H1 (cell line): ENCODE results near the gene ANXA4. TPM values are rescaled to one million over a fixed set of nuclear protein-coding genes. Genes with fewer than 3 reads are reported as not detected.

ENCODE experiments used
- CREB1 ChIP-seq: IDR thresholded peaks from 2 replicates; pipeline ENCODE4 v1.6.1; 2012; ENCODE audit warnings: inconsistent platforms
- CTBP2 ChIP-seq: IDR thresholded peaks from 2 replicates; pipeline ENCODE4 v1.7.0; 2011; ENCODE audit warnings: borderline replicate concordance, mild to moderate bottlenecking, moderate library complexity, mixed read lengths, low read length; ENCODE audit not compliant: insufficient read depth, insufficient read length
- RFX5 ChIP-seq: IDR thresholded peaks from 2 replicates; pipeline ENCODE4 v1.6.1; 2011; ENCODE audit warnings: low read depth, low read length, improper control_type of control experiment, borderline replicate concordance
- polyA plus RNA-seq, 7 experiments: library from polyadenylated mRNA; depleted of rRNA in 3 of 7; stranded (reverse) in 5 of 7; unstranded in 2 of 7; fragments of >200 nt in 5 of 7; fragments of 200-250 nt in 2 of 7; gene quantifications; 1 replicate in 5 of 7; 2 replicates in 1 of 7; 4 replicates in 1 of 7; pipeline versions ENCODE4 v1.2.1 to v1.2.3, GENCODE V29; 2011 to 2013; ENCODE audit warnings: missing spikeins in 2 of 7, mixed read lengths in 2 of 7
- total RNA-seq: library from RNA; stranded (reverse); fragmentation: NEBNext Ultra II Directional; extraction: Animal tissue kit (Norgen Biotek cat#: 25700); gene quantifications from 2 replicates; pipeline ENCODE4 v1.2.1, GENCODE V29; 2021
- TF ChIP-seq, protein P1 (sequence below): IDR thresholded peaks from 2 replicates; pipeline ENCODE4 v1.6.1; 2012; ENCODE audit warnings: low read length, inconsistent platforms

The ANXA4 gene
- total and polyA plus RNA-seq, 2 of the 8 experiments (the other 6 are each of a cell fraction or from before 2014, with no cell fraction given): 9.4 to 17.6 TPM

- TF ChIP-seq, protein P1, sequence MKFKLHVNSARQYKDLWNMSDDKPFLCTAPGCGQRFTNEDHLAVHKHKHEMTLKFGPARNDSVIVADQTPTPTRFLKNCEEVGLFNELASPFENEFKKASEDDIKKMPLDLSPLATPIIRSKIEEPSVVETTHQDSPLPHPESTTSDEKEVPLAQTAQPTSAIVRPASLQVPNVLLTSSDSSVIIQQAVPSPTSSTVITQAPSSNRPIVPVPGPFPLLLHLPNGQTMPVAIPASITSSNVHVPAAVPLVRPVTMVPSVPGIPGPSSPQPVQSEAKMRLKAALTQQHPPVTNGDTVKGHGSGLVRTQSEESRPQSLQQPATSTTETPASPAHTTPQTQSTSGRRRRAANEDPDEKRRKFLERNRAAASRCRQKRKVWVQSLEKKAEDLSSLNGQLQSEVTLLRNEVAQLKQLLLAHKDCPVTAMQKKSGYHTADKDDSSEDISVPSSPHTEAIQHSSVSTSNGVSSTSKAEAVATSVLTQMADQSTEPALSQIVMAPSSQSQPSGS: no peak
- TF ChIP-seq RFX5: no peak
- TF ChIP-seq CTBP2: no peak
- no peak for TF ChIP-seq CREB1
Observed at GRCh38 chr2:69729266-69729665, 12.7 kb upstream of the ANXA4 start (continued).
